PFSK-1 (cell line): ENCODE measurements around the gene TCF25.

ENCODE experiments used
- POLR2AphosphoS5 ChIP-seq: IDR thresholded peaks from 2 replicates; pipeline ENCODE4 v1.6.1; 2012; ENCODE audit warnings: low read depth, mild to moderate bottlenecking, control low read depth, low read length, moderate library complexity
- SIN3A ChIP-seq: IDR thresholded peaks from 2 replicates; pipeline ENCODE4 v1.6.1; 2012; ENCODE audit warnings: mild to moderate bottlenecking, low read length, moderate library complexity, borderline replicate concordance; ENCODE audit not compliant: insufficient read depth

DNA sequence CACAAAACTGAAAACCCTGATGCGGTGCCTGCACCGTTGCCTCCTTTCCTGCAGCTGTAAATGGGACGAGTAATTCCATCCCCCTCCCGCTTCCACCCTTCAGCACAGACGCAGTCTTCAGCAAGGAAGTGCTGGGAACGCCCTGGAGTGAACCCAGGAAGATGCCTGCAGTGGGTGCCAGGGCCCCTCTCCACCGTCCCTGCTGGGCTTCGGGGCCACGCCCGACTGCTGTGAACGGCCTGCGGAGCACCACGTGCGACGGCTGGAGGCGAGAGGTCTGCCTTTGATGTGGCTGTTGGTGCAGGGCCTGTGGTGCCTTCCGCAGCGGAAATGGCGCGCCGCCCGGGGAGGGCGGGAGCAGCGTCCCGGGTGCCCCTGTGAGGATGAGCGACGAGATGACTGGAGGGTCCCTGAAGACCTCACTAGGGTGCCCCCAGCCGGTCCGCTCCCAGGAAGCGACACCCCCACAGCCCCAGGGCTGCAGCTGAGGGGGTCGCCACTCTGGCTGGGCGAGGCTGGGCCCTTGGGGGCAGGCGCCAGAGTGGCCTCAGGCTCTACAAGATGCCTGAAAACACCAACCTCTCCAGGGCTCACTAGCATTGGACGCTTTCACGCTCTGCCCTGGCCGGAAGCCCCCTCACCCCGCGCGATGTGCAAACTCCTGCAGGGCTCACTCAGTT is 44.5 kb downstream of the TCF25 start:
- TF ChIP-seq POLR2AphosphoS5: no peak
- TF ChIP-seq SIN3A: no peak
